Amniotic epithelial cell (primary cell): ENCODE measurements around the gene TMEM50A.
"Not testable (repeated sequence)": the region's sequence is repeated elsewhere in the genome, so short reads cannot be mapped to it uniquely, and the experiment has no call there.

Source experiments
- DNase-seq: peaks from one replicate; pipeline ENCODE4 v3.0.0-alpha.2; 2010; ENCODE audit warnings: low read depth

Gene TMEM50A

DNA sequence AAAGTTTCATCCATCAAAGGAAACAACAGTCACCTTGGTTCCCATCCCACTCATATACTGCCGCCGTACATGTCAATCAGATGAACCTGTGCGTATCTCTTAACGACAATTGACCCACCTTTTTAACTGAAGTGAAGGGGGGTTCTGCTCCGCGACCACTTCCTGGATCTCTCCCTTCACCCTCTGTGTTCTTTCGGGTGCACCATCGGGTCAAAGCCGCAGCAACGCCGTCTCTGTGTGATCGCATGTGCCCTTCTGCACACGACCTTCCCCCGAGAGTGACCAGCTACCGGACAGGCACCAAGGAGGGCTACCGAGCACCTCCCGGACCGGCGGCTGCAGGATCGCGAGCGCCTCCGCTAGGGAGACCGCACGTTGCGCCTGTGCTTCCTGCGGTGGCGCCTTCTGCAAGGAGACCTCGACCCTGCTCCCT, 1.2 kb upstream of the TMEM50A start:
- not testable (repeated sequence) for DNase-seq

DNA sequence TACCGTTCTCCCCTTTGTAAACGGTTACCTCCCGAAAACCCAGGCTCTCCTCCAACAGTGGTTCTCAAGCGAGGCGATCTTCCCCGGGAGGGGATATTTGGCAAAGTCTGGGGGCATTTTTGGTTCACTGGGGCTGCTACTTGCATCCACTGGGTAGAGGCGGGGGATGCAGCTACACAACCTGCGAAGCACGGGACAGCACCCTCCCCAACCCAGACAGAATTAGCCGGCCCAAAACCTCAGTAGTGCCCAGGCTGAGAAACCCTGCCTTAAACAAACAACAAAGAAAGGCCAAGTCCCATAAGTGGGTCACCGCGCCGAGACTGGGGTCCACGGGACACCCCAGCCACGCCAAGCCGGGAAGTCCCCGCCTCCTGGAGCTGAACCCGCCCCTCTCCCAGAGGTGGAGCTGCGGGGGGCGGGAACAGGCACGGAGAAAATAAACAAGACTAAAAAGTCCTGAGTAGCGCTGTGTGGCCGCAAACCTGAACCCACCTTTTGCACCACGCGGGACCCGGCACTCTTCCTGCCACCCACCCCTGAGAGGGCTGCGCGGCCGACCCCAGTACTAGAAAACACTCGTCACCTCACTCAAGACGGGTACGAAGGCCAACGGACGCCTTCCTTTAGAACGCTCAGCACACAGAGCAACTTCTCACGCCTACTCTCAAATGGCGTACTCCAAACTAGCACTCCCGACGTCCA, 499 bp upstream of the TMEM50A start:
- DNase-seq: not testable (repeated sequence)

- no peak for DNase-seq
Observed at GRCh38 chr1:25338986-25339385, 852 bp downstream of the TMEM50A start.

- no peak for DNase-seq
Observed at GRCh38 chr1:25341746-25342145, 3.6 kb downstream of the TMEM50A start.

DNA sequence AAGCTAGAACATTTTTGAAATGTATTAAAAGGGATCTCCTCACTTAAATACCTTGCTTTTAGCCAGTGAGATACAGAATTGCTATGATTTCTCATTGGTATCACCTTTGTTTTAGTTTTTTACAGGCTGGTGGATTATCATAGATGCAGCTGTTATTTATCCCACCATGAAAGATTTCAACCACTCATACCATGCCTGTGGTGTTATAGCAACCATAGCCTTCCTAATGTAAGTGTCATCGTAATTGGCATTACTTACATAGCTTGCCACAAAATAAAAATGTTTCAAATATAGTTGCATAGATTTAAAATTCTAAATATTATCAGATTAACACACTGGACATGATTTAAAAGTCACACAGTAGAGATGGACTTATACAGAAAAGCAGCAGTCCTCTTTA, 4.7 kb downstream of the TMEM50A start:
- no peak for DNase-seq

- DNase-seq: peak; percentile 64
Observed at GRCh38 chr1:25343872-25344271, 5.7 kb downstream of the TMEM50A start.

DNA sequence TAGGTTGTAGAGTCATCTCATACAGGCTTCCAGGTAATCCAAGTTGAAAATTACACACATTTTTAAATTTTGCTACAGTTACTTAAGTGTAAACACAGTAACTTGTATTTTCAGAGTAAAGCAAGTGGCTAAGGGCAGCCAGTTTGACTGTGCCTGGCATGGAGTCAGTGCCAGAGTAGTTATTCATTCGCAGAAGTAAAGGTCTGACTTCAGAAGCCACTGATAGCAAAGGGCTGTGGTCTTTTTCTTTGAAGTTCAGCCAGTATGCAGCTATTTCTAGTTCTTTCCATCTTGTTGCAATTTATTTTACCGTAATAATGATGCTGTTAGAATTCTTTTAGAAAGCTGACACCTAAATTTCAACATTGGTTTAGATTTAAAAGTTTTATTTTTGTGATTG, 9.4 kb downstream of the TMEM50A start:
- DNase-seq: no peak

GRCh38 chr1:25349606-25350005, 11.5 kb downstream of the TMEM50A start:
- no peak for DNase-seq

DNA sequence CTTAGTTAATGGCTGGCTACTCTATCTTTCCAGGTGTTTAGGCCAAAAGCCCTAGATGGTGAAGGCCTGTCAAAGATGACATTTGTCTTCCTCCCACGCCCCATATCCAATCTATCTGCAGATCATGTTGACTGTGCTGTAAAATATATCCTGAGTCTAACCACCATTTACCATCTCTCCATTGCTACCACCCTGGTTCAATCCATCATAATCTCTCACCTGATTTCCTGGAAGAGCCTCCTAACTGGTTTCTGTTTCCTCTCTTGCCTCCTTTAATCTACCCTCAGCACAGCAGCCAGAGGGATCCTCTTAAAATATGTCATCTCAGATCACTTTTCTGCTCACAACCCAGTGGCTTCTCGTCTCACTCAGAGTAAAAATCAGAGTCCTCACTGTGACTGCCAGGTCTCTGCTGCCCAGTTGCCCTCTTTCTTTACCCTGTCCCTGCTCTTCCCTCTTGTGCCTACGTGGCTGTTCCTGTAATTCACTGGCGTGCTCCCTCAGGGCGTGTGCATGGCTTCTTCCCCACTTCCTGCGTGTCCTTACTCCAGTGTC, 17.8 kb downstream of the TMEM50A start:
- no peak for DNase-seq

GRCh38 chr1:25356441-25356840, 18.3 kb downstream of the TMEM50A start:
- no peak for DNase-seq

- no peak for DNase-seq
Observed at GRCh38 chr1:25356848-25357247, 18.7 kb downstream of the TMEM50A start.

DNA sequence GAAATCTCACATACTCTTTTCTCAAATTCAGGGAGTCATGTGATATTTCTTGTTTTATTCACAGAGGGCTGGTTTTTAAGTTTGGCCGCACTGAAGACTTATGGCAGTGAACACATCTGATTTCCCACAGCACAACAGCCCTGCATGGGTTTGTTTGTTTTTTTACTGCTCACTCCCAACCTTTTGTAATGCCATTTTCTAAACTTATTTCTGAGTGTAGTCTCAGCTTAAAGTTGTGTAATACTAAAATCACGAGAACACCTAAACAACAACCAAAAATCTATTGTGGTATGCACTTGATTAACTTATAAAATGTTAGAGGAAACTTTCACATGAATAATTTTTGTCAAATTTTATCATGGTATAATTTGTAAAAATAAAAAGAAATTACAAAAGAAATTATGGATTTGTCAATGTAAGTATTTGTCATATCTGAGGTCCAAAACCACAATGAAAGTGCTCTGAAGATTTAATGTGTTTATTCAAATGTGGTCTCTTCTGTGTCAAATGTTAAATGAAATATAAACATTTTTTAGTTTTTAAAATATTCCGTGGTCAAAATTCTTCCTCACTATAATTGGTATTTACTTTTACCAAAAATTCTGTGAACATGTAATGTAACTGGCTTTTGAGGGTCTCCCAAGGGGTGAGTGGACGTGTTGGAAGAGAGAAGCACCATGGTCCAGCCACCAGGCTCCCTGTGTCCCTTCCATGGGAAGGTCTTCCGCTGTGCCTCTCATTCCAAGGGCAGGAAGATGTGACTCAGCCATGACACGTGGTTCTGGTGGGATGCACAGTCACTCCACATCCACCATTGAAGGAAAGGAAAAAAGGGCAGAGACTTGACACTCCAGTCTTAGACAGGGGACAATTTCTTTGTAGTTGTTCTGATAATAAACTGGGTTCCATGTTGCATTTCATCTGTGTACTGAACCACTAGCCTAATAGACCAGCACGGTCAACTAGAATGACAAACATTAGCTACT, 22.8 kb downstream of the TMEM50A start:
- DNase-seq: peak; percentile 73

DNA sequence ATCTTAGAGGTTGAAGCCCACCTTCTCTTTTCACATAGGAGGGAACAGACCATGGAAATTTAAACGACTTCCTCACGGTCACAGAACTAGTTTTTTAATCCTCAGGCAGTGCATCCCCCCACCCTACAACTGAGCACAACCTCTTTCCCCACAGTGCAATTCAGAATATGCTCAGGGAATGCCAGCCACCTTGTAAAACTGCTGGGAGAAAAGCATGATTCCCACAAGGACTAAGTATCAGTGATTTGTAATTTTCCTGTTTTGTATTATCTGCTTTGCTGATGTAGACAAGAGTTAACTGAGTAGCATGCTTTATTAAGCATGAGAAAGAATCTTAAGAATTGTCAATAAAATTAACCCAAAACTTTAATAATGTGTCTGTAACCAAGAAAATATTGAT, 23.8 kb downstream of the TMEM50A start:
- DNase-seq: no peak

DNA sequence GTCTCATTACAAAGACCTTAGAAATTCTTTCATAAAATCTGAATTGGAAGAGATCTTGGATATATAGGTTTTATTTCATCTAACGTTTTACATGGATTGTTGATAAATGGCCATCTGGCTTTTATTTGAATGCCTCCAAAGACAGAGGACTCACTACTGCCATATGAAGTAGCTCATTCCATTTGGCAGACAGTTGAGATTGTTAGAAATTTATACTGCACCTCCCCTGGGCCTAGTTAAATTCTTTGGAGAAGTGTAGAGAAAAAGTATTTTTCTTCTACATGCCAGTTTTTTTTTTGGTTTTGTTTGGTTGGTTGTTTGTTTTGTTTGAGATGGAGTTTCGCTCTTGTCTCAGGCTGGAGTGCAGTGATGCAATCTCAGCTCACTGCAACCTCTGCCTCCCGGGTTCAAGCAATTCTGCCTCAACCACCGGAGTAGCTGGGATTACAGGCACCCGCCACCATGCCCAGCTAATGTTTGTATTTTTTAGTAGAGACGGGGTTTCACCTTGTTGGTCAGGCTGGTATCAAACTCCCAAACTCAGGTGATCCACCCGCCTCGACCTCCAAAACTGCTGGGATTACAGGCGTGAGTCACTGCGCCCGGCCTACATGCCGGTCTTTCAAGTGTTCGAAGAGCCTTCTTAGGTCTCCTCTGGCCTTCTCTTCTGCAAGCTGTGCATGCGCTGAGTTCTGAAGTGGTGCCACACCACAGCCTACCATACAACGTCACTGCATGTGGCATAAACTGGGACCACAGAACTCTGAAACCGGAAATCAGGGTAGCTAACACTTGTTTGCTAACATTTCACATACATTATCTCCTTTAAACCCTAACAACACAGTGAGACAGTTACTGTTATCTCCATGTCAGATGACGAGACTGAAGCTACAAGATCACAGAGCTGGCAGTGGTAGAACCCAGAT, 24.8 kb downstream of the TMEM50A start:
- not testable (repeated sequence) for DNase-seq

DNA sequence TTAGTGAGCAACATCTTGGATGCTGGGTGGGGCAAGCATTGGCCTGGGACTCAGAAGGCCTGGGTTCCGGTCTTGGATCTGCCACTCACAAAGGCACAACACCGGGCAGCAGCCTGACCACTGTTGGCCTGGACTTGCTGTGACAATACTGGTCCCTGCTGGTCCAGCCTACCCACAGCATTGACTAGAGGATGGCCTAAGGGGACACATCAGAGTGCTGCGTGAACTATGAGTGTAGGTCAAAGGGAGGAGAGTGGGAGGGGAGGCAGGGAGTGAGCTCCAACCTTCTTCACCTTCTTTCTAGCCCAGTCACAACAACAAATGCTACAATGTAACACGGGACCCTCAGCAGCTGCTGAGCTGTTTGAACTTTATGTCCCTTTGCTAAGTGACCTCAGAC, 31.1 kb downstream of the TMEM50A start:
- DNase-seq: no peak

DNA sequence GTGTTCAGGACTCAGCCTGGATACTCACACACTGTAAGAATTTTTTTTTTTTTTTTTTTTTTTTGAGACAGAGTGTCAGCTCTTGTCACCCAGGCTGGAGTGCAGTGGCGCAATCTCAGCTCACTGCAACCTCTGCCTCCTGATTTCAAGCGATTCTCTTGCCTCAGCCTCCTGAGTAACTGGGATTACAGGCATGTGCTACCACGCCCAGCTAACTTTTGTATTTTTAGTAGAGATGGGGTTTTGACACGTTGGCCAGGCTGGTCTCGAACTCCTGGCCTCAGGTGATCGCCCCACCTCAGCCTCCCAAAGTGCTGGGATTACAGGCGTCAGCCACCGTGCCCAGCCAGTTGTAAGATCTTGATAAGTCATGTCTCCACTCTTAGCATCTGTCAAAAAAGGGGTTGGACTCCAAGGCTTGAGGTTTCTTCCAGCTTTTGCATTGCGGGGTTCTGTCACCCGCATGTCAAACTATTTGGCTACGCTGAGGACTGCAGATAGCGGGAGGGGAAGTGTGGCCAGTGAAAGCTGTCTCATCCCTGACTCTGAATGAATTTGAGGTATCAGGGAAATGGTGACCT, 31.6 kb downstream of the TMEM50A start:
- DNase-seq: not testable (repeated sequence)

- peak; percentile 52 for DNase-seq
Observed at GRCh38 chr1:25371757-25372156, 33.6 kb downstream of the TMEM50A start.

GRCh38 chr1:25378367-25378766, 40.2 kb downstream of the TMEM50A start:
- not testable (repeated sequence) for DNase-seq

- not testable (repeated sequence) for DNase-seq
Observed at GRCh38 chr1:25382543-25382942, 44.4 kb downstream of the TMEM50A start.

DNA sequence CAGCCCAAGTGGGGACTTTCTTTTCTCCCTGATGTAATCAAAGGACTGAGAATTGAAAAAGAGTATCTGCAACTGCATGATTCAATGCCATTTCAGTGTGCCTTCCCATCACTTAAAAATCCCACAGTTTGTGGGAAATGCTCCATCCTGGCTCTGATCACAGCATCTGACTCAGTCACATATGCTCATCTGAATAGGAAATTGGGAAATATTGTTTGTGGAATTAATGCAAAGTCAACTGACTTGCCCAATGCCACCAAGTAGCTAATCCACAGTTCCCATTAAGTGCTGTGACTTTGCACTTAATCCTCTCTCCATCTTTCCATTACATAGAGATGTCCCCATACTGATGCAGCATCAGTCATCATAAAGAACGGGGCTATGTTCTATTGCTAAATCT, 45.0 kb downstream of the TMEM50A start:
- DNase-seq: peak; percentile 61

DNA sequence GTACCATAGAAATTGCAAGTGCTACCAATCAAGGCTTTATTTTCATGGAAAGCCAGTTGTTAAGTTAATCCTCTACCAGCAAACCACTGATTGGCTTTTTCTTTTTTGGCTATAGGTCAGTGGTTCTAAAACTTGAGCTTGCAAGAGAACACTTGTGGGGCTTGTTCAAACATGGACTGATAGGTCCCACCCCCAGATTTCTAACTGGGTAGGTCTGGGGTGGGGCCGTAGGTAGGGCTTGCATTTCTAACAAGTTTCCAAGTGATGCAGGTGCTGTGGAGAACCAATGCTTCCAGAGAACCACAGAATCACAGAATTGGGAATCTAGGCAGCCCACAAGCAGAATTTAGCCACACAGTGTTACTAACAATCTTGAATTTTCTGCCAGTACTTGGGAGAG, 45.7 kb downstream of the TMEM50A start:
- DNase-seq: not testable (repeated sequence)
